Spinal cord (tissue), 10 donors: Measurements from ENCODE around the gene TAOK1. TPM values are rescaled to one million over a fixed set of nuclear protein-coding genes. Genes with fewer than 3 reads are reported as not detected.
"Not testable (repeated sequence)": the region's sequence is repeated elsewhere in the genome, so short reads cannot be mapped to it uniquely, and the experiment has no call there.

Source experiments
- DNase-seq, 6 donors: peaks; one replicate each; pipeline versions ENCODE4 v3.0.0 to v3.0.0-alpha.2; 2013 to 2015; ENCODE audit warnings: low spot score in 6 of 6, low read depth in 4 of 6
- H3K27ac ChIP-seq: one replicate; pipeline ENCODE4 v1.5.1; 2013; ENCODE audit warnings: low read depth, low read length, control low read depth
- H3K27me3 ChIP-seq: one replicate; pipeline ENCODE4 v1.6.1; 2013; ENCODE audit warnings: low read length; ENCODE audit not compliant: control insufficient read depth, insufficient read depth
- H3K36me3 ChIP-seq: one replicate; pipeline ENCODE4 v1.6.1; 2013; ENCODE audit warnings: low read length; ENCODE audit not compliant: control insufficient read depth, insufficient read depth
- H3K4me1 ChIP-seq: one replicate; pipeline ENCODE4 v1.6.1; 2013; ENCODE audit warnings: low read length; ENCODE audit not compliant: control insufficient read depth, insufficient read depth
- H3K4me3 ChIP-seq: one replicate; pipeline ENCODE4 v1.5.1; 2013; ENCODE audit warnings: low read depth, low read length, control low read depth
- H3K9me3 ChIP-seq: one replicate; pipeline ENCODE4 v1.6.1; 2013; ENCODE audit warnings: low read length; ENCODE audit not compliant: control insufficient read depth, insufficient read depth
- WGBS: methylation state at CpG from one replicate; pipeline ENCODE4 v1.1.5; 2013; ENCODE audit warnings: missing lambda C conversion rate; ENCODE audit not compliant: insufficient coverage; 5-methylcytosine and 5-hydroxymethylcytosine counted together
- long read RNA-seq, 4 donors: transcript quantifications; one replicate each; lab custom pipeline, GENCODE V29; 2026
- polyA plus RNA-seq, 2 donors: library from polyadenylated mRNA; unstranded; fragments of 120-200 nt; gene quantifications; one replicate each; pipeline ENCODE4 v1.2.1, GENCODE V29; 2013; ENCODE audit not compliant: insufficient read length in 2 of 2
- total RNA-seq, 2 donors: library from RNA; depleted of rRNA in 1 of 2; stranded (reverse); fragments of 120-200 nt in 1 of 2; fragments of >200 nt in 1 of 2; gene quantifications; one replicate each; pipeline versions ENCODE4 v1.2.3 to v1.2.4, GENCODE V29; 2013 to 2014
- donor health status: healthy.

The TAOK1 gene
- total RNA-seq, result 100 to 1,000 TPM in 1 of 2 donors, 10 to 100 TPM in 1; 65.8 to 123 TPM
- 10 to 100 TPM; 38.7 to 72.8 TPM for polyA plus RNA-seq
- long read RNA-seq, donor 1, partial matches to known transcripts, result 12 of 12 reads
- long read RNA-seq, donor 1, other reads (novel, unspliced or antisense), result 0 of 12 reads
- long read RNA-seq, donor 2, result 0 reads
- long read RNA-seq, donor 3, result 0 reads
- long read RNA-seq, donor 4, partial matches to known transcripts, result 8 of 8 reads
- long read RNA-seq, donor 4, other reads (novel, unspliced or antisense), result 0 of 8 reads

GRCh38 chr17:29389982-29390850, at the start of gene TAOK1:
Gene TAOK1 (plus strand): TSS chr17:29390363. CDS start chr17:29451549, 61,186 bp downstream.
- H3K4me1 ChIP-seq, result peaks cover 17% of the 10 kb centered on the region
- peak; percentile 94 to 99 (median 98) for DNase-seq
- peak within 1 kb of the TSS; percentile 94 for H3K27ac ChIP-seq
- H3K4me3 ChIP-seq, result peak within 1 kb of the TSS; percentile 87
- no peaks in the 10 kb centered on the region for H3K27me3 ChIP-seq
- H3K36me3 ChIP-seq, result no peaks in the 10 kb centered on the region
- WGBS, result 0% methylated on average over 73 of the region's 87 CpGs
- H3K9me3 ChIP-seq, result no peaks in the 10 kb centered on the region

DNA sequence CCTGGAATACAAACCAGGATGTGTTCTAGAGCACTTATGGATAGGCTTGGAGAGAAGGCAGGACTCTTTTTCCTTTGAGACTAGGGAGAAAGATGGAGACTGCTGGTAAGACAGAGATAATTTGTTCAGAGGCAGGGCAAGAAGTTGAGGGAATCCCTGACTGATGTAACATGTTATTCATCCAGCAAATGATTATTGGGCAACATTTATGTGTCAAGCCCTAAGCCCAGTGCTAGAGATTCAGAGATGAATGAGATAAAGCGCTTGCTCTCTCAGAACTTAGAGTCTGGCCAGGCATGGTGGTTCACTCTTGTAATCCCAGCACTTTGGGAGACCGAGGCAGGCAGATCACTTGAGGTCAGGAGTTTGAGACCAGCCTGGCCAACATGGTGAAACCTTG, 48.4 kb upstream of the TAOK1 start:
- H3K4me1 ChIP-seq, result no peaks in the 10 kb centered on the region
- no peaks in the 10 kb centered on the region for H3K9me3 ChIP-seq
- no peaks in the 10 kb centered on the region for H3K36me3 ChIP-seq
- H3K27ac ChIP-seq, result no peak overlapping the region
- 94% methylated on average over 2 of the region's 2 CpGs for WGBS
- no peak for DNase-seq
- H3K4me3 ChIP-seq, result no peak overlapping the region
- H3K27me3 ChIP-seq, result no peaks in the 10 kb centered on the region

DNA sequence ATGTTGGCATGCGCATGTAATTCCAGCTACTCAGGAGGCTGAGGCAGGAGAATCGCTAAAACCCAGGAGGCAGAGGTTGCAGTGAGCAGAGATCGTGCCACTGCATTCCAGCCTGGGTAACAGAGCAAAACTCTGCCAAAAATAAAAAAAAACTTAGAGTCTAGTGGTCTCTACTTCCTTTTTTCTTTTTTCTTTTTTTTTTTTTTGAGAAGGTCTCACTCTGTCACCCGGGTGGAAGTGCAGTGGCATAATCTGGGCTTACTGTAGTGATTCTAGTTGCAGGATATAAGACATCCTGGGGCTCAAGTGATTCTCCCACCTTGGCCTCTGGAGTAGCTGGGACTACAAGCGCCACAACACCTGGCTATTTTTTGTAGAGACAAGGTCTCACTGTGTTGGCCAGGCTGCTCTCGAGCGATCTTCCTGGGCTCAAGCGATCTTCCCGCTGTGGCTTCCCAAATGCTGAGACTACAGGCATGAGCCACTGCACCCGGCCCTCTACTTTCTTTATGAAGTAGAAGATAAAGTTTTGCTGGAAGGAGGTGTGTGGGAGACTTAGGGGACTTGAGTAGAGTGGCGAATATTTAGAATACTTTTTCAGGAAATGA, 47.9 kb upstream of the TAOK1 start:
- Histone ChIP-seq H3K36me3 (no peaks in the 10 kb centered on the region), H3K4me3 (no peak overlapping the region), H3K27ac (no peak overlapping the region), H3K4me1 (no peaks in the 10 kb centered on the region), H3K9me3 (no peaks in the 10 kb centered on the region), H3K27me3 (no peaks in the 10 kb centered on the region)
- DNase-seq, result no peak
- WGBS, result 91% methylated on average over 10 of the region's 11 CpGs

DNA sequence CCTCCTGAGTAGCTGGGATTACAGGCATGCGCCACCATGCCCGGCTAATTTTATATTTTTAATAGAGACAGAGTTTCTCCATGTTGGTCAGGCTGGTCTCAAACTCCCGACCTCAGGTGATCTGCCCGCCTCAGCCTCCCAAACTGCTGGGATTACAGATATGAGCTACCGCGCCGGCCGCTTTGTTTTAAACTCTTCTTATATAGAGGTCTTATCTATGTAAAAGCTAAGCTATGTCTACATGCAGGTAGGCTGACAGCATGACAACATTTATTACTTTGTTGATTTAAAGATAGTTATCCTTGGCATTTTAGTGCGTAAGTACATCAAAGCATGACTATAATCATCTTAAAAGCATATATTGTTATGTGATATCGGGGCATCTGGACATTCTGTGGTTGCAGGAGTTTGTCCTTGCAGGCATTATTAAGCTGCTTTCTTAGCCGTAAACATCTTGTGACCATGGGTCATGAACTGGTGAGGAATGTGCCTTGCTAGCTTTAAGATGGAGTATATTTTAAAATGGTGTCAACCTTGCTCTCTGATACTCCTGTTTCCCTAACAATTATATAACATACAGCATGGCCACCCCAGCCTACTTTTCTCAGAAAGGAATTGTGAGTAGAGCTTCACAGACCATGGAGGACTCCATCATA, 45.8 kb upstream of the TAOK1 start:
- Histone ChIP-seq H3K36me3 (no peaks in the 10 kb centered on the region), H3K9me3 (no peaks in the 10 kb centered on the region), H3K4me1 (no peaks in the 10 kb centered on the region), H3K27me3 (no peaks in the 10 kb centered on the region), H3K4me3 (no peak overlapping the region), H3K27ac (no peak overlapping the region)
- WGBS, result no CpG with 5 or more reads among the region's 11 CpGs
- DNase-seq, result no peak

DNA sequence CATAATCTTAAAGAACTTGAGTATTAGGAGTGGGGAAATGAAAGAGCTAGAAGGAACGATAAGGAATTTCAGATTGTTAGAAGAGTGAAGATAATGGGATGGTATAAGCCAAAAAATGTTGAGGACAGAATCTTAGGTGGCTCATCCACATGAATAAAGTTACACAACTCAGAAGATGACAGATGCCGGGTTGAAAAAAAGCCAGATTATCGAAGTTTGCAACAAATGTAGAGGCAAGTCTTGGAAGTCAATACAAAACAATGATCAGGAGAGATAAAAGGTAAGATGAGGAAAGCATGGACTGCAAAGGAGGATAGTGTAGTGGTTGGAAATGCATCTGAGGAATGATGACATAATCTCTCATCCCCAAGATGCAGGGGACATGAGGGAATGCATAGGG, 45.1 kb upstream of the TAOK1 start:
- Histone ChIP-seq H3K27me3 (no peaks in the 10 kb centered on the region), H3K27ac (no peak overlapping the region), H3K36me3 (no peaks in the 10 kb centered on the region), H3K4me1 (no peaks in the 10 kb centered on the region), H3K4me3 (no peak overlapping the region), H3K9me3 (no peaks in the 10 kb centered on the region)
- 83% methylated on average over 1 of the region's 3 CpGs for WGBS
- no peak for DNase-seq

GRCh38 chr17:29345470-29345869, 44.7 kb upstream of the TAOK1 start:
- not testable (repeated sequence) for DNase-seq, H3K4me3 ChIP-seq, H3K9me3 ChIP-seq, H3K27ac ChIP-seq, H3K4me1 ChIP-seq, H3K36me3 ChIP-seq, H3K27me3 ChIP-seq
- 100% methylated on average over 6 of the region's 11 CpGs for WGBS

DNA sequence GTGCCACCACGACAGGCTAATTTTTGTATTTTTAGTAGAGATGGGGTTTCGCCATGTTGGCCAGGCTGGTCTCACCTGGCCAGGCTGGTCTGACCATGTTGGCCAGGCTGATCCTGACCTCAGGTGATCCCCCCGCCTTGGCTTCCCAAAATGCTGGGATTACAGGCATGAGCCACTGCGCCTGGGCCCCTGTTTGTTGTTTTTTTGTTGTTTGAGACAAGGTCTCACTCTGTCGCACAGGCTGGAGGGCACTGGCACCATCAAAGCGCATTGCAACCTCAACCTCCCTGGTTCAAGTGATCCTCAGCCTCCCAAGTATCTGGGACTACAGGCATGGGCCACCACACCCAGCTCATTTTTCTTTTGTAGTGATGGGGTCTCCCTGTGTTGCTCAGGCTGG, 43.7 kb upstream of the TAOK1 start:
- WGBS, result 91% methylated on average over 4 of the region's 6 CpGs

GRCh38 chr17:29347831-29348629, 42.1 kb upstream of the TAOK1 start:
- Histone ChIP-seq H3K4me1 (no peaks in the 10 kb centered on the region), H3K27me3 (no peaks in the 10 kb centered on the region), H3K4me3 (no peak overlapping the region), H3K36me3 (no peaks in the 10 kb centered on the region), H3K27ac (no peak overlapping the region), H3K9me3 (no peaks in the 10 kb centered on the region)
- DNase-seq, result no peak
- no CpG with 5 or more reads among the region's 3 CpGs for WGBS

More for the DNA sequence above, 43.7 kb upstream of the TAOK1 start:
- no peak for DNase-seq
- Histone ChIP-seq H3K4me1 (no peaks in the 10 kb centered on the region), H3K9me3 (no peaks in the 10 kb centered on the region), H3K27me3 (no peaks in the 10 kb centered on the region), H3K4me3 (no peak overlapping the region), H3K27ac (no peak overlapping the region), H3K36me3 (no peaks in the 10 kb centered on the region)

GRCh38 chr17:29349409-29349808, 40.8 kb upstream of the TAOK1 start:
- Histone ChIP-seq H3K27ac (no peak overlapping the region), H3K9me3 (no peaks in the 10 kb centered on the region), H3K4me1 (no peaks in the 10 kb centered on the region), H3K4me3 (no peak overlapping the region), H3K36me3 (no peaks in the 10 kb centered on the region), H3K27me3 (no peaks in the 10 kb centered on the region)
- WGBS, result no CpG with 5 or more reads among the region's 2 CpGs
- no peak for DNase-seq
